WTC11 (cell line): Measurements from ENCODE around the gene ZFYVE26.

Experiments used
- ATF2 ChIP-seq: sonication (generic); formaldehyde crosslinking; IDR thresholded peaks from 2 replicates; pipeline ENCODE4 v1.8.1; 2022; ENCODE audit warnings: low read depth, missing genetic modification reagents, borderline replicate concordance
- CTCF ChIP-seq: fragments of 200-600 bp; IDR thresholded peaks from 2 replicates; pipeline ENCODE4 v1.8.0; 2022; ENCODE audit warnings: antibody characterized with exemption
- E2F4 ChIP-seq: sonication (generic); formaldehyde crosslinking; IDR thresholded peaks from 2 replicates; pipeline ENCODE4 v1.8.1; 2022; ENCODE audit warnings: low read depth, mild to moderate bottlenecking, moderate library complexity, missing genetic modification reagents, borderline replicate concordance
- ELF4 ChIP-seq: sonication (generic); formaldehyde crosslinking; IDR thresholded peaks from 2 replicates; pipeline ENCODE4 v1.8.1; 2022; ENCODE audit warnings: low read depth, mild to moderate bottlenecking, moderate library complexity, missing genetic modification reagents
- ETV6 ChIP-seq: sonication (generic); formaldehyde crosslinking; IDR thresholded peaks from 2 replicates; pipeline ENCODE4 v1.8.1; 2022; ENCODE audit warnings: mild to moderate bottlenecking, missing genetic modification reagents

GRCh38 chr14:67785270-67786109 is 30.9 kb downstream of the ZFYVE26 start:
- no peak for TF ChIP-seq E2F4 (CRISPR knock-in tag)
- TF ChIP-seq ELF4 (CRISPR knock-in tag) = no peak
- no peak for TF ChIP-seq ETV6 (CRISPR knock-in tag)
- TF ChIP-seq CTCF = no peak
- no peak for TF ChIP-seq ATF2
